Subcutaneous adipose tissue (tissue), 4 donors: ENCODE data around the gene FKBP4. TPM values are rescaled to one million over a fixed set of nuclear protein-coding genes. Genes with fewer than 3 reads are reported as not detected.

ENCODE experiments used
- total RNA-seq, 4 donors: library from RNA; depleted of rRNA; stranded (reverse); fragments of >200 nt; gene quantifications; one replicate each; pipeline ENCODE4 v1.1.0, GENCODE V29; 2016
- TF ChIP-seq, protein P1 (sequence below): fragments of 450-650 bp; IDR thresholded peaks from one replicate; pipeline ENCODE4 v1.5.1; 2016; ENCODE audit warnings: low read depth, mild to moderate bottlenecking, control low read depth, antibody characterized with exemption, moderate library complexity

The FKBP4 gene
- total RNA-seq, 4 donors from 2014 or later, result 17.7 to 36.8 (median 20.9) TPM

DNA sequence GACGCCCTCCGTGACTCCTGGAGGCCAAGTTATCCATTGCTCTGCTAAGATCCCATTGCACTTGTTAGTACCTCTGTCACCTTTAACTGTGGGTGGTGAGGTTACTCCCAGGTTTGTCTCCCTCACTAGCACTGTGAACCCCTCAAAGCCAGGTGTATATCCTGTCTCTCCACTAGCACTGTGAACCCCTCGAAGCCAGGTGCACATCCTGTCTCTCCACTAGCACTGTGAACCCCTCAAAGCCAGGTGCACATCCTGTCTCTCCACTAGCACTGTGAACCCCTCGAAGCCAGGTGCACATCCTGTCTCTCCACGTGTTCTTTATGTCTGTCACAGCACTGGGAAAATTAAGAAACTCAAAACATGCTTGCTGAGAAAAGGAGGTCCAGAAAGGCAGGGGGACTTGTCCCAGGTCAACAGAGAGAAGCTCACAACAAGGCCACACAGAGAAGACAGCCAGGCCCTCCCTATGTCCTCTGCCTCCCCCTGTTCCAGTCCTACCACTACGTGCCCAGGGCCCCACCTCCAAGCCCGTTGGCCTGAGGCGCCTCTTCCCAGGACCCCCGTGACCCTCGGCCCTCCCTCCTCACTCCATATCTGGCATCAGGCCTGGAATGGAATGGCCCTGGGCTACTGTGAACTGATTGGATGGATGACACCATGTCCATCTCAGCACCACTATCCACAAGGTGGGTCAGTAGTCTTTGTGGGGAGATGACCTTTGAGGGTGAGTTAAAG is 26.4 kb upstream of the FKBP4 start:
- TF ChIP-seq, protein P1, sequence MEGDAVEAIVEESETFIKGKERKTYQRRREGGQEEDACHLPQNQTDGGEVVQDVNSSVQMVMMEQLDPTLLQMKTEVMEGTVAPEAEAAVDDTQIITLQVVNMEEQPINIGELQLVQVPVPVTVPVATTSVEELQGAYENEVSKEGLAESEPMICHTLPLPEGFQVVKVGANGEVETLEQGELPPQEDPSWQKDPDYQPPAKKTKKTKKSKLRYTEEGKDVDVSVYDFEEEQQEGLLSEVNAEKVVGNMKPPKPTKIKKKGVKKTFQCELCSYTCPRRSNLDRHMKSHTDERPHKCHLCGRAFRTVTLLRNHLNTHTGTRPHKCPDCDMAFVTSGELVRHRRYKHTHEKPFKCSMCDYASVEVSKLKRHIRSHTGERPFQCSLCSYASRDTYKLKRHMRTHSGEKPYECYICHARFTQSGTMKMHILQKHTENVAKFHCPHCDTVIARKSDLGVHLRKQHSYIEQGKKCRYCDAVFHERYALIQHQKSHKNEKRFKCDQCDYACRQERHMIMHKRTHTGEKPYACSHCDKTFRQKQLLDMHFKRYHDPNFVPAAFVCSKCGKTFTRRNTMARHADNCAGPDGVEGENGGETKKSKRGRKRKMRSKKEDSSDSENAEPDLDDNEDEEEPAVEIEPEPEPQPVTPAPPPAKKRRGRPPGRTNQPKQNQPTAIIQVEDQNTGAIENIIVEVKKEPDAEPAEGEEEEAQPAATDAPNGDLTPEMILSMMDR, result no peak

DNA sequence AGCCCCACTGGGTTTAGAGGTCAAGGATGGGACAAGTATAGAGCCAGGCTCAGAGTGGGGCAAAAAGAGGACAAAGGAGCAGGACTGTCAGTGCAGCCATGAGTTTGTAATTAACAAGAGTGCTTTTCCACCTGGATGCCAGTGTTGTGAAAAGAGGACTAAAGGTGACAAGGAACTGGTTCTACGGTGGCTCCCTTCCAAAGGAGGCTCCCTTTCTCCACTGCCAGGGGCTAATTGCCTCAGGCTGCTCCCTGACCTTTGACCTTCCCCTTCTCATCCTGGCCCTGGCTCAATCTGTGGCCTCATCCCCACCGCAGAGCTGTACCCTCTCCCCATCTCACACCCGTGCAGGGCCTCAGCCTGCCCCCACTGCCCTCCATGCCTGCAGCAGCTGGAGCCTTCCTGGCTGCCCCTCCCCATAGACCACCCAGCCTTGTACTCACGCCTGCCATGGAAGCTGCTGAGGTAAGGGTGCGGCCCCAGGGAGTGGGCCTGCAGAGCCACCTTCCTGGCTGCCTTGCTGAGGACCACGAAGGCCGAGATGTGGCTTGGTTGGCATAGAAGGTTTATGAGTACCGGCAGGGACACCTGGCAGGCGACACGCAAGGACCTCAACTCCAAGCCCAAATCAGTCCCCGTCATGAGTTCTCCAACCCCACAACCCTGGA is 24.8 kb upstream of the FKBP4 start:
- TF ChIP-seq, protein P1, result no peak

DNA sequence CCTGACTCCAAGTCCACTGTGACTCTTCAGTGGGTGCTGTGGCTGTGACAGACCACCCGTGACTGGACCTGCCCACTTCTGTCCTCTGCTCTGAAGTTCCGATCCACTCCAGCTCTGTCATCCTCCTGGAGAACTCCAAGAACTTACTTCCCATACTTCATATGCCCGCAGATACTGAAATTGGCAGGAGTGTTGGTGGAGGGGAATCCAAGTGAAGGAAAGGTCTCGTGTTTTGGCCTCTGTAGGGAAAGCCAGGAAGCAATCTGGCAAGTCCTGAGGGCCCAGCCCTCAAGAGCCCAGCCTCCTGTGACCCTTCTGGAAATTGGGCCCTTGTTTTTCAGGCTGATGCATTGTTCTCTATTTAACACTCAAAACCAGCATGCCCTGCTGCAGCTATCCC is 22.4 kb upstream of the FKBP4 start:
- TF ChIP-seq, protein P1, result no peak

DNA sequence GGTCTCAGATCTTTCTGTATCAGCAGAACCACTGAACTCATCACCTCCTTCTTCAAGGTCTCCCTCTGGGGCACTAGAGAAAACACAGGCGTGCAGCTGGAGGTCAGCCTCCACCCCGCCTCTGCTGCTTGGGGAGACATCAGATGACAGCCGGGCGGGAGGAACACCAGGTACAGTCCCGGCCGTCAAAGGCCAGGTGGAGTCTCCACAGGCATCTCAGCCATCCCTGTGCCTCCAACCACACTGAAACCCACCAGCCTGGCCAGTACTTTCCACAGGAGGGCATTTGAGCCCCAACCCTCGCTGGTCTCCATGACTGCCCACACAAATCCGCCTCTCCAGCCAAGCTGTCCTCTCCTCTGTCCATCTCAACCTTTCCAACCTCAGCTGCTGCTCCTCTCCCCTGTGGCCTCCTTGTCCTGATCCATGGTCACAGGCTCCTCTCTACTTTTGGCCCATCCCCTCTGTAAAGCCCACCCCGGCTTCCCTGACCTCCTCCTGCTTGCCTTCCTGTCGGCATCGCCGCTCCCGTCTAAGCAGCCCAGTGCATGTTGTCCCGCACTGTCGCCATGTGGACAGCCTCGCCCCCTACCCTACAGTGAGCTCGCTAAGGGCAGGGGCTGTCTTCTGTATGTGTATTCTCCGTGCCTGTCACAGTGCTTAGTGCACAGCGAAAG is 21.4 kb upstream of the FKBP4 start:
- TF ChIP-seq, protein P1, result no peak

DNA sequence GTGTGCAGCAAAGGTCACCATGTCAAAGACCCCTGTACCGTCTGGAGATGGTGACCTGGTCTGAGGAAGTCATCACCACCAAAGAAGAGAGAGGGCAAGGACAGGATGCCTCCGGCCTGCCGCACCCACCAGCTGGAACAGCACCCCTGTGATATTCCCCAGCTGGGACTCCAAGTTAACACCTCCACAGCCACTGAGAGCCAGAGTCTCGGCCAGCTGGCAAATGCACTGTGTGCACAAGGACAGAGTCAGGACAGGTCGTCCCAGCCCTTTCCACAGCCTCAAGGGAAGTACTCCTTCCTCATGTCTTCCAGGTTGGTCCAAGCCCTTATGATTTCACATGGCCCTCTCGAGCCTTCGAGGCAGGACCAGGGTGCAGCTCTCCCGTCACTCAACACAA is 19.3 kb upstream of the FKBP4 start:
- TF ChIP-seq, protein P1, result no peak

DNA sequence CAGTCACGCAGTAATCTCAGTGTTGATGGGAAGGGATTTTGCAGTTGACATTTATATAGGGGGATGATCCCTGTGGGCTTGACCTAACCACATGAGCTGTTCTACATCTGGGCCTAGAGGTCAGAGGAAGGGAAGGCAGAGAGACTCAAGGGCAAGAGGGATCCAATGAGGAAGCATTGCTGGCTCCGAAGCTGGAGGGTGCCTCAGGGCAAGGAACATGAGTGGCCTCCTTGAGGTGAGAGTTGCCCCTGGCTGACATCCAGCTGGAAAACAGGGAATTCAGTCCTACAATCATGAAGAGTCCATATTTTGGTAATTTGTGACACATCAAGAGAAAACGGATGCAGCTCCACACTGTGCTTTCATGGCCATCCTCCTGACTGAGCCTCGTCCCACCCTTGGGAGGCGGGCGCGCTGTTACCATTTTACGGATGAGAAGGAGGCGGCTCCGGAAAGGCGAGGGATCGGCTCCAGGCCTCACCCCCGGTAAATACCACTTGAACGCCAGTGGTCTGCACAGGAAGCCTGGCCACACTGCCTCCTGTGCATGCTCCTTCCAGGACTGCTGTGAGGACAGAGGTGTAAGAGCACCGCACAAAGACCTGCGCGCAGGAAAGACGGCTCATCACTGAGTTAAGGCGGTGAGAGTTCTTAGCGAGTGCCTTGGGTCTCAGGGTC is 18.5 kb upstream of the FKBP4 start:
- TF ChIP-seq, protein P1, result no peak

DNA sequence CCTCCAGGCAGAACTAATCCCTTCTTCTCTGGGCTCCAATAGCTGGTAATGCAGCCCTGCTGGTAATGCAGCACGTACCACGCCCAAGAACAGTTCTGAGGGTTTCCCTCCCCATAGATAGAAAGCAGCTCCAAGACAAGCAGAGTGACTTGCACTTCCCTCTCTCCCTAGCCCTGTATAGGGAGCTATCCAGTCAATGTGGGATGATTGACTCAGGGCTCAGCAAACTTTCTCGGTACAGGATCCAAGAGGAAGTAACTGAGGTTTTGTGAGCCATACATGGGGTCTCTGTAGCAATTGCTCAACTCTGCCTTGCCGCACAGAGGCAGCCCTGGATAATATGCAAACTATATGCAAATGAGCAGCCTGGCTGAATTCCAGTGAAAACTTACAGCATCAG is 15.5 kb upstream of the FKBP4 start:
- TF ChIP-seq, protein P1, result no peak
